Stimulated activated CD4-positive, alpha-beta T cell treated with anti-CD3 and anti-CD28 coated beads, Interleukin-2, amount 100 ng/mL, for 48 hours (primary cell): ENCODE results near the gene MC4R.

Experiments used
- DNase-seq, 2 donors: peaks; one replicate each; pipeline ENCODE4 v3.0.0-alpha.2; 2020

The MC4R gene

DNA sequence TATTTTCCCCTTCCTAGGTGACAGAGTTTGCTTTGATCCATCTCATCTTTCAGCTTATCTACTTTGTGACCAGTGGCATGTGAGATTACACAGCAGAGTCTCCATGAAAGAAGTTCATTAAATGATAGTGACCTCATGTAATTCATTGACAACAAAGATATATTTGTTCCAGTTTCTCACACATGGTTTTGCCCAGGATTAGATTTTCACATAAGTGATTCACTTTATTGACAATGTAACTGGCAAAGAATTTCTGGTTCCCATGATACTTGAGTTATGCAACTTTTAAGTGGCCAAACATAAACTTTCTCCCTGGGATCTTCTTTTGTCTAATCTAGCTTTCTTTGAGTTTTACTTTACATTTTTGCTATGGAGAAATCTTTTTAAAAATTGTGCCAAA, 50.0 kb downstream of the MC4R start:
- no peak for DNase-seq
